HCT116 (cell line): ENCODE data around the gene RFLNA. TPM values are rescaled to one million over a fixed set of nuclear protein-coding genes. Genes with fewer than 3 reads are reported as not detected.

Source experiments
- ATAC-seq: fragments of 200-7000 bp; cut with Tn5 transposase; 2 replicates; pipeline ENCODE4 v1.9.1; 2020; ENCODE audit warnings: mild to moderate bottlenecking, moderate library complexity
- BruUV-seq: library from RNA; stranded (reverse); fragments of 400-500 nt; replicated peaks from 2 replicates; lab custom pipeline; 2021; lab: Mats Ljungman, UMichigan
- CTCF ChIA-PET: fragments of 300-600 bp; sonication (Branson Sonifier 250); formaldehyde crosslinking; loops from one replicate; lab custom pipeline; 2021; ENCODE audit warnings: antibody characterized with exemption; lab: Charles Lee
- POLR2A ChIA-PET: fragments of 300-600, 350-600 bp; sonication (Branson Sonifier 250); formaldehyde crosslinking; loops from one replicate; lab custom pipeline; 2021; ENCODE audit warnings: antibody characterized with exemption; lab: Charles Lee
- RAD21 ChIA-PET, 2 experiments: fragments of 300-600 bp; sonication (Branson Sonifier 250); formaldehyde crosslinking; loops; one replicate each; lab custom pipeline; 2023; ENCODE audit warnings: low total read pairs in 2 of 2; ENCODE audit not compliant: uncharacterized antibody in 2 of 2, unreplicated experiment in 2 of 2, low non-redundant PET in 1 of 2; lab: Charles Lee
- DNase-seq: peaks from one replicate; pipeline ENCODE4 v3.0.0-alpha.2; 2010; ENCODE audit warnings: low read depth, low spot score
- H2AFZ ChIP-seq: fragments of 200-600 bp; shearing (Covaris generic), sonication (generic); 2 replicates; pipeline ENCODE4 v1.6.1; 2017; ENCODE audit warnings: low read depth, mixed run types, mixed read lengths, antibody characterized with exemption, low read length; ENCODE audit not compliant: poor library complexity, severe bottlenecking
- H3K27ac ChIP-seq: 2 replicates; pipeline ENCODE4 v1.5.1; 2012; ENCODE audit warnings: low read depth, low read length
- H3K27me3 ChIP-seq: fragments of 200-600 bp; sonication (generic); 2 replicates; pipeline ENCODE4 v1.6.1; 2016; ENCODE audit warnings: mixed run types, low read length, mixed read lengths; ENCODE audit not compliant: insufficient read depth
- H3K36me3 ChIP-seq, 2 experiments: fragments of 200-500 bp in 1 of 2; fragments of 200-600 bp in 1 of 2; sonication (Bioruptor generic) in 1 of 2; sonication (generic) in 1 of 2; 2 replicates each; pipeline versions ENCODE4 v1.5.1 to v1.6.1; 2014 to 2016; ENCODE audit warnings: low read length in 2 of 2, inconsistent platforms in 1 of 2, mixed read lengths in 1 of 2, mixed run types in 1 of 2; ENCODE audit not compliant: insufficient read depth in 2 of 2, control insufficient read depth in 1 of 2
- H3K4me1 ChIP-seq, 2 experiments: fragments of 200-600 bp in 1 of 2; sonication (generic) in 1 of 2; 2 replicates each; pipeline versions ENCODE4 v1.5.1 to v1.6.1; 2012 to 2017; ENCODE audit warnings: low read length in 2 of 2, inconsistent platforms in 1 of 2, mild to moderate bottlenecking in 1 of 2, mixed read lengths in 1 of 2, mixed run types in 1 of 2, moderate library complexity in 1 of 2; ENCODE audit not compliant: insufficient read depth in 2 of 2, control insufficient read depth in 1 of 2
- H3K4me2 ChIP-seq: fragments of 200-600 bp; sonication (generic); 2 replicates; pipeline ENCODE4 v1.6.1; 2017; ENCODE audit warnings: mixed run types, low read length, mixed read lengths
- H3K4me3 ChIP-seq, 2 experiments: fragments of 200-600 bp in 1 of 2; sonication (generic) in 1 of 2; replicated peaks in 1 of 2; 2 replicates each; pipeline ENCODE4 v1.5.1; 2011 to 2016; ENCODE audit warnings: low read length in 2 of 2, control low read depth in 1 of 2, low read depth in 1 of 2, mild to moderate bottlenecking in 1 of 2, mixed read lengths in 1 of 2, mixed run types in 1 of 2
- H3K79me2 ChIP-seq: fragments of 200-600 bp; sonication (generic); 2 replicates; pipeline ENCODE4 v1.6.1; 2017; ENCODE audit warnings: mild to moderate bottlenecking, mixed run types, low read length, moderate library complexity, mixed read lengths; ENCODE audit not compliant: insufficient read depth
- H3K9ac ChIP-seq: fragments of 200-600 bp; sonication (generic); 2 replicates; pipeline ENCODE4 v1.6.1; 2016; ENCODE audit warnings: low read length, mixed read lengths
- H3K9me2 ChIP-seq: fragments of 200-600 bp; sonication (generic), shearing (Covaris generic); 2 replicates; pipeline ENCODE4 v1.6.1; 2017; ENCODE audit warnings: mixed run types, mild to moderate bottlenecking, moderate library complexity; ENCODE audit not compliant: insufficient read depth
- H3K9me3 ChIP-seq, 2 experiments: fragments of 200-500 bp in 1 of 2; fragments of 200-600 bp in 1 of 2; sonication (Bioruptor generic) in 1 of 2; sonication (generic) in 1 of 2; 2 replicates each; pipeline ENCODE4 v1.6.1; 2014 to 2017; ENCODE audit warnings: low read length in 2 of 2, mixed read lengths in 2 of 2, inconsistent platforms in 1 of 2, low read depth in 1 of 2, mild to moderate bottlenecking in 1 of 2, mixed run types in 1 of 2, moderate library complexity in 1 of 2; ENCODE audit not compliant: control insufficient read depth in 1 of 2, insufficient read depth in 1 of 2
- H4K20me1 ChIP-seq: fragments of 200-600 bp; sonication (generic), shearing (Covaris generic); 2 replicates; pipeline ENCODE4 v1.6.1; 2017; ENCODE audit warnings: mixed run types, mild to moderate bottlenecking, moderate library complexity; ENCODE audit not compliant: insufficient read depth
- CBX3 ChIP-seq: IDR thresholded peaks from 2 replicates; pipeline ENCODE4 v1.6.1; 2012; ENCODE audit warnings: low read depth
- CTCF ChIP-seq, 3 experiments: fragments of 200-600 bp in 1 of 3; sonication (generic) in 1 of 3; IDR thresholded peaks in 2 of 3; conservative IDR thresholded peaks in 1 of 3; 2 replicates each; pipeline ENCODE4 v1.5.1; 2012 to 2017; ENCODE audit warnings: low read depth in 2 of 3, low read length in 2 of 3, antibody characterized with exemption in 1 of 3, borderline replicate concordance in 1 of 3, control low read depth in 1 of 3, mild to moderate bottlenecking in 1 of 3, mixed read lengths in 1 of 3, mixed run types in 1 of 3, moderate library complexity in 1 of 3; ENCODE audit not compliant: insufficient read depth in 1 of 3
- EGR1 ChIP-seq: IDR thresholded peaks from 2 replicates; pipeline ENCODE4 v1.6.1; 2012; ENCODE audit warnings: low read depth
- ELF1 ChIP-seq: IDR thresholded peaks from 2 replicates; pipeline ENCODE4 v1.6.1; 2012; ENCODE audit warnings: low read depth, borderline replicate concordance
- EZH2 ChIP-seq: fragments of 200-600 bp; sonication (generic); IDR thresholded peaks from 2 replicates; pipeline ENCODE4 v1.6.1; 2017; ENCODE audit warnings: antibody characterized with exemption, mixed run types
- EZH2phosphoT487 ChIP-seq: fragments of 200-600 bp; IDR thresholded peaks from 2 replicates; pipeline ENCODE4 v1.6.1; 2018; ENCODE audit warnings: antibody characterized with exemption, borderline replicate concordance
- FOSL1 ChIP-seq: IDR thresholded peaks from 2 replicates; pipeline ENCODE4 v1.6.1; 2012; ENCODE audit warnings: low read depth
- REST ChIP-seq: IDR thresholded peaks from 2 replicates; pipeline ENCODE4 v1.6.1; 2012; ENCODE audit warnings: low read depth
- SIN3A ChIP-seq: IDR thresholded peaks from 2 replicates; pipeline ENCODE4 v1.6.1; 2012; ENCODE audit warnings: low read depth
- SRF ChIP-seq: IDR thresholded peaks from 2 replicates; pipeline ENCODE4 v1.6.1; 2012; ENCODE audit warnings: low read depth
- YY1 ChIP-seq: IDR thresholded peaks from 2 replicates; pipeline ENCODE4 v1.6.1; 2011; ENCODE audit warnings: low read length, low read depth, moderate library complexity, mild to moderate bottlenecking; ENCODE audit not compliant: insufficient replicate concordance; ENCODE audit errors: extremely low read depth
- ZBTB33 ChIP-seq: IDR thresholded peaks from 2 replicates; pipeline ENCODE4 v1.6.1; 2011; ENCODE audit warnings: mild to moderate bottlenecking, low read length, moderate library complexity; ENCODE audit not compliant: insufficient replicate concordance; ENCODE audit errors: extremely low read depth
- ZNF274 ChIP-seq: fragments of 200-500 bp; sonication (Bioruptor generic); IDR thresholded peaks from 2 replicates; pipeline ENCODE4 v1.6.1; 2014; ENCODE audit warnings: mild to moderate bottlenecking, low read depth, low read length, inconsistent platforms
- intact Hi-C: fragments of 100-400 bp; cut with micrococcal nuclease; formaldehyde crosslinking; loops from 2 replicates; pipeline ENCODE4 v1.10.0; 2022
- total RNA-seq: library from RNA; stranded (reverse); gene quantifications from one replicate; pipeline ENCODE4 v1.2.1, GENCODE V29; 2021; ENCODE audit not compliant: unreplicated experiment
- TF ChIP-seq, protein P1 (sequence below): IDR thresholded peaks from 2 replicates; pipeline ENCODE4 v1.6.1; 2012

RFLNA gene
- total RNA-seq, 1 experiment from 2014 or later, result not detected

DNA sequence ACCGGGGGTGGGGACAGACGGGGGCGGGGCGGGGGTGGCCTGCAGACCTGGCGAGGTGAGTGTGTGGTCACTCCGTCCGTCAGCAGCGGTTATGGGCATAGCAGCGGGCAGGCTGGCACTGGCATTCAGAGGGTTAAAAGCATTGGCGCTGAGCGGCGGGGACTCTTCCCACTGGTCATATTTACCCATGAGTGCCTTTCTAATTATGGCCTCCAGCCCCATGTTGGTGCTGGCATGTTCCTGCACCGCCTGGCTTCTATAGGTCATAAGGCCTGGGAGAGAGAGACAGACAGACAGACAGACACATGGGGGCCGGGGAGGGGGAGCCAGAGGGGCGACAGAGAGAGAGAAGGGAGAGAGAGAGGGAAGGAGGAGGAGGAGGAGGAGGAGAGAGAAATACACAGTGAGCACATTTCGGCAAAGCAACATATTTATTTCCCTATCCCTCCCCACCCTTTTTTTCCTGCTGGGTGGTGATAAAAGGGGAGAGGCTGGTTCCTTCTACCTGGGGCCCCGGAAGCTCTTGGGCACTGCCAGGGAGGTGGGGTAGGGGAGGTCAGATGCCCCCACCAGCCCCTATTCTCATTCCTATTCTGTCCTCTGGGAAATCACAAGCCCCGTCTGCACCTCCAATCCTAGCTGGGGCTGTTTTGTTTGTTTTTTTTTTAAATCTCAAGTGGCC is 32.6 kb downstream of the RFLNA start:
- H3K4me2 ChIP-seq, result no peak overlapping the region
- no peak overlapping the region for H3K4me3 ChIP-seq
- H3K9me3 ChIP-seq, result peaks cover 0 to 7% of the 10 kb centered on the region in 2 experiments; a peak in 1 of 4 replicates
- intact Hi-C loops, result no loop called here
- ChIA-PET RAD21 (no interaction called here), CTCF (no interaction called here), POLR2A (no interaction called here)
- H3K27me3 ChIP-seq, result no peaks in the 10 kb centered on the region
- no peaks in the 10 kb centered on the region for H3K9me2 ChIP-seq
- no peak for ATAC-seq
- no peak for DNase-seq
- no peaks in the 10 kb centered on the region for H3K79me2 ChIP-seq
- no peaks in the 10 kb centered on the region for H4K20me1 ChIP-seq
- H3K27ac ChIP-seq, result no peak overlapping the region
- no peak overlapping the region for H2AFZ ChIP-seq
- no peak for TF ChIP-seq EGR1
- TF ChIP-seq CTCF (IDR thresholded peaks at IDR 0.05 in 2 of 3, conservative IDR thresholded peaks at IDR 0.05 in 1 of 3; ENCODE audit: borderline replicate concordance in 1 of 3, insufficient read depth in 1 of 3, low read depth in 2 of 3, low read length in 2 of 3), result no peak
- TF ChIP-seq ELF1, result no peak
- TF ChIP-seq REST, result no peak
- no peak for TF ChIP-seq FOSL1
- no peak for TF ChIP-seq CBX3
- TF ChIP-seq ZBTB33, result no peak
- no peak for TF ChIP-seq ZNF274
- TF ChIP-seq SIN3A, result no peak
- TF ChIP-seq SRF, result no peak
- TF ChIP-seq, protein P1, sequence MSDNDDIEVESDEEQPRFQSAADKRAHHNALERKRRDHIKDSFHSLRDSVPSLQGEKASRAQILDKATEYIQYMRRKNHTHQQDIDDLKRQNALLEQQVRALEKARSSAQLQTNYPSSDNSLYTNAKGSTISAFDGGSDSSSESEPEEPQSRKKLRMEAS, result no peak
- TF ChIP-seq EZH2phosphoT487, result no peak
- no peak for TF ChIP-seq EZH2
- TF ChIP-seq YY1, result no peak
- no TSS peak for BruUV-seq
- no peak overlapping the region for H3K9ac ChIP-seq
- no peaks in the 10 kb centered on the region for H3K4me1 ChIP-seq
- peaks cover 0 to 25% of the 10 kb centered on the region in 2 experiments; a peak in 3 of 4 replicates for H3K36me3 ChIP-seq
